NCI-H1694 (cell line): Measurements from ENCODE around the gene RETSAT.

ENCODE experiments used
- DNase-seq: peaks from one replicate; lab custom pipeline; 2025; lab: John Stamatoyannopoulos, UW

Gene RETSAT

DNA sequence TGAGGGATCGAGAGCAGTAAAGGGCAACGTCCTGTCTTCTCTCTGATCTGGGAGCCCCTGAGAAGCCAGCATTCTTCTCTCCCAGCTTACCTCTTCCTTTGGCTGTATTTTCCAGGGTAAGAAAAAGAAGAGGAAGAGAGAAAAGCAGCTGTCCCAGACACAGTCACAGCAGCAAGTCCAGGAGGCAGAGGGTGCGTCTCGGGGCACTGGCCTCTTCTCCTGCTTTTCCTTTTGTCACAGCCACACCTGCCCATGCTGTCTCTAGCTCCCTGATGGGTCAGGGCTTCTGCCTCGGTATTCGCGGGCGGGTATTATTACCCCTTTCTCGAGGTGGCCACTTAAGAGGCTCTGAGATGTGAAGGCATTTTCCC, 46.8 kb downstream of the RETSAT start:
- DNase-seq, result no peak

DNA sequence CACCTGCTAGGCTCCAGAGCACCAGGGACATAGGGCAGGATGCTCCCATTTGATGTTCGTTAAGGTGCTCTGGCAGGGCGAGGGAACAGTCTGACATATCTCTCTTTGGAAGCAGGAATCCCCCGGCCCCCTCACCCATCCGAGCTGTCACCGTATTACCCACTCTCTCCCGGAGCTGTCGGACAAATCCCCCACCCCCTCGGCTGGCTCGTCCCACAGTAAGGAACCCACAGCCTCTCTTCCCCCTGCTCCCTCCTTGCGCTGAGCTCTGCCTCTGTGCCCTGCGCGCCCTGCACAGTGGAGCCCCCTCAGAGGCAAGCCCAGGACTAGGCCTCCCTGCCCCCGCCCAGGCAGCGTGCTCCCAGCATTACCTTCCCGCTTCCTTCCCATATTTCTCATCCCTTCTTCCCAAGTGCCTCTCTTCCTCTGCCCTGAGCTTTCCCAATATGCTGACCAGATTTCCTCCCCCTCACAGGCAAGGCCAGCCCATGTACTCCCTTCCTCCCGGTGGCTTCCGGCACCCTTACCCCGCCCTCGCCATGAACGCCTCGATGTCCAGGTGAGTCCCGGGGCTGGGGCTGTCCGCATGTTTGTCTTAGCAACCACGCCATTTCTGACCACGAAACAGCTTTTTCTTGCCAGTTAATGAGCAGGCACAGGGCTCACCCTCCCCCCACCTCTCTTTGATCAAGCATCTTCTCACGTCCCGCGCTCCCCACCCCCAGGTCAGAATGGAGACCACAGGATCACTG, 50.4 kb downstream of the RETSAT start:
- DNase-seq, result no peak

DNA sequence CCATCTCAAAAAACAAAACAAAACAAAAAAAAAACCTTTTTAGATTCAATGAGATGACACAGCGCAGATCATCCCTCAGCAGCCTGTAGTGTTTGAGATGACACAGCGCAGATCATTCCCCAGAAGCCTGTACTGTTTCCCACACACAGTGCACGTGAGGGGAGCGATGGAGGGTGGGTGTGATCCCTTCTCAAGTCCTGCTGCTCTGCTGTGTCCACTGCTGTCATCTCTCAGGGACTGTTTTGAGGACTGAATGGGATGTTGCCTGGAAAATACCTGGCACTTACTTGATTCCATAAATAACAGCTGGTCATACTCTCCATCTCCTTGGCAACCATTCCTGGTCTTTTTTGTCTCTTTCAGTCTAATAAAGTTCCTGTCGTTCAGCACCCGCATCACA, 52.2 kb downstream of the RETSAT start:
- DNase-seq, result peak; percentile 36
